ENCODE results near the gene LRG1. TPM values are rescaled to one million over a fixed set of nuclear protein-coding genes. Genes with fewer than 3 reads are reported as not detected.

Gene LRG1
- total RNA-seq, 1 donor from 2014 or later = not detected

DNA sequence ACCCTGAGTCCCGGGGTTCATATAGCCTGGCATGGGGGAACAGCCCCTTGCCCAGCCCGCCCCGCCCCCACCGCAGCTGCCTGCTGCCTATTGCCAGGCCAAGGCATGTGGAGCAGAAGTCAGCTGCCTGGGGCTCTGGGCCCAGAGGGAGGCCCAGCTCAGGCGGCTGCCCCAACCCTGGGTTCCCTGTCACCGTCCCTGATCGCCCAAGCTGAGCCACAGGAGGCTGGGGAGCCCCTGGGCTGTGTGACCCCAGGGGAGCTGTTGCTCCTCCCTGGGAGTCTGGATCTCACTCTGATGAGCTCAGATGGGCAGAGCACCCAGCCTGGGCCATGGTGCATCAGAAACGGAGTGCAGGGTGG lies 22.9 kb downstream of the LRG1 start:
- TF ChIP-seq, protein P1, sequence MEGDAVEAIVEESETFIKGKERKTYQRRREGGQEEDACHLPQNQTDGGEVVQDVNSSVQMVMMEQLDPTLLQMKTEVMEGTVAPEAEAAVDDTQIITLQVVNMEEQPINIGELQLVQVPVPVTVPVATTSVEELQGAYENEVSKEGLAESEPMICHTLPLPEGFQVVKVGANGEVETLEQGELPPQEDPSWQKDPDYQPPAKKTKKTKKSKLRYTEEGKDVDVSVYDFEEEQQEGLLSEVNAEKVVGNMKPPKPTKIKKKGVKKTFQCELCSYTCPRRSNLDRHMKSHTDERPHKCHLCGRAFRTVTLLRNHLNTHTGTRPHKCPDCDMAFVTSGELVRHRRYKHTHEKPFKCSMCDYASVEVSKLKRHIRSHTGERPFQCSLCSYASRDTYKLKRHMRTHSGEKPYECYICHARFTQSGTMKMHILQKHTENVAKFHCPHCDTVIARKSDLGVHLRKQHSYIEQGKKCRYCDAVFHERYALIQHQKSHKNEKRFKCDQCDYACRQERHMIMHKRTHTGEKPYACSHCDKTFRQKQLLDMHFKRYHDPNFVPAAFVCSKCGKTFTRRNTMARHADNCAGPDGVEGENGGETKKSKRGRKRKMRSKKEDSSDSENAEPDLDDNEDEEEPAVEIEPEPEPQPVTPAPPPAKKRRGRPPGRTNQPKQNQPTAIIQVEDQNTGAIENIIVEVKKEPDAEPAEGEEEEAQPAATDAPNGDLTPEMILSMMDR (IDR thresholded peaks at IDR 0.05) = no peak
- TF ChIP-seq EZH2 (IDR thresholded peaks at IDR 0.05) = no peak
- no peak for TF ChIP-seq EZH2phosphoT487 (IDR thresholded peaks at IDR 0.05)
- Histone ChIP-seq H3K4me1 (peaks cover 6% of the 10 kb centered on the region), H3K36me3 (no peaks in the 10 kb centered on the region), H3K79me2 (ENCODE audit: low read depth) (no peaks in the 10 kb centered on the region), H3K4me2 (no peak overlapping the region), H2AFZ (replicated peaks) (no peak overlapping the region), H3K9ac (no peak overlapping the region), H3F3A (ENCODE audit: low read depth) (no peaks in the 10 kb centered on the region), H3K27ac (no peak overlapping the region), H3K27me3 (peaks cover 32% of the 10 kb centered on the region), H3K9me3 (ENCODE audit: low read depth) (no peaks in the 10 kb centered on the region), H4K20me1 (ENCODE audit: low read depth) (no peaks in the 10 kb centered on the region), H3K4me3 (no peak overlapping the region)
- Mint-ChIP-seq H3K9me3 (peaks cover 3% of the 10 kb centered on the region), H3K36me3 (no peaks in the 10 kb centered on the region), H3K4me3 (no peak overlapping the region), H3K4me1 (peaks cover 3% of the 10 kb centered on the region), H3K27me3 (ENCODE audit: insufficient read depth, low read depth) (peaks cover 17% of the 10 kb centered on the region), H3K27ac (no peak overlapping the region)
- no peak for DNase-seq (ENCODE audit: low spot score)

DNA sequence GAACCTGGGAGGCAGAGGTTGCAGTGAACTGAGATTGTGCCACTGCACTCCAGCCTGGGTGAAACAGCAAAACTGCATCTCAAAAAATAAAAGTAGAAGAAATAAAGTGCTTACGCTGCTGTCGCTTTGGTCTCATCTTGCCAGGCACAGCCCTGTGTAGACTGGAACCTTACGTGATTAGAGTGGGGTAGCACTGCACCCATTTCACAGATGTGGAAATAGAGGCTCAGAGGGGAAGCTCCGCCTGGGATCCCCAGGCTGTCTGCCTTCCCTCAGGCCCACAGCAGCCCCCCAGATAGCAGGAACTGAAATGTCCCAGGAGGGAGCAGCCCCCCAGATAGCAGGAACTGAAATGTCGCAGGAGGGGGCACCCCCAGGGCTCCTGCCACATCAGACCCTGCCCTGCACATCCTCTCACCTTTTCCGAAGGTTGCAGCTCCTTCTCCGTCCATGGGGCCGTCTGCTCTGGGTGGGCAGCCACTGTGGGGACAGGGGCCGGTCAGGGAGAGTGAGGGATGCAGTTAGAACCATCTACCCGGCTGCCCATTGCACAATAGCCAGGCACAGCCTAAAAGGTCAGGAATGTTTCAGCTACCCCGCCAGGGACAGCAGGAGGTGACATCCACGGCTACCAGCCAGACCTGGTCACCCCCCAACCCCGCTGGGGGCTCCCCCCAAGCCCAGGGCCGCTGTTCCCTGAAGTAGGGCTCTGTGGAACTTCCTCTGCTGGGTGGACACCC lies 23.5 kb downstream of the LRG1 start:
- DNase-seq (ENCODE audit: low spot score) = no peak
- H3K79me2 ChIP-seq (ENCODE audit: low read depth) = no peaks in the 10 kb centered on the region
- peaks cover 6% of the 10 kb centered on the region for H3K4me1 ChIP-seq
- Mint-ChIP-seq H3K9me3 (peaks cover 3% of the 10 kb centered on the region), H3K27me3 (ENCODE audit: insufficient read depth, low read depth) (peaks cover 16% of the 10 kb centered on the region), H3K27ac (no peak overlapping the region), H3K4me3 (no peak overlapping the region), H3K4me1 (peaks cover 3% of the 10 kb centered on the region), H3K36me3 (no peaks in the 10 kb centered on the region)
- no peaks in the 10 kb centered on the region for H3F3A ChIP-seq (ENCODE audit: low read depth)
- peaks cover 28% of the 10 kb centered on the region for H3K27me3 ChIP-seq
- H3K4me3 ChIP-seq = no peak overlapping the region
- TF ChIP-seq, protein P1 (IDR thresholded peaks at IDR 0.05) = no peak
- TF ChIP-seq EZH2phosphoT487 (IDR thresholded peaks at IDR 0.05) (no peak), EZH2 (IDR thresholded peaks at IDR 0.05) (no peak)
- no peaks in the 10 kb centered on the region for H4K20me1 ChIP-seq (ENCODE audit: low read depth)
- H2AFZ ChIP-seq (replicated peaks) = no peak overlapping the region
- H3K9me3 ChIP-seq (ENCODE audit: low read depth) = no peaks in the 10 kb centered on the region
- H3K27ac ChIP-seq = no peak overlapping the region
- no peak overlapping the region for H3K9ac ChIP-seq
- no peaks in the 10 kb centered on the region for H3K36me3 ChIP-seq
- H3K4me2 ChIP-seq = no peak overlapping the region

DNA sequence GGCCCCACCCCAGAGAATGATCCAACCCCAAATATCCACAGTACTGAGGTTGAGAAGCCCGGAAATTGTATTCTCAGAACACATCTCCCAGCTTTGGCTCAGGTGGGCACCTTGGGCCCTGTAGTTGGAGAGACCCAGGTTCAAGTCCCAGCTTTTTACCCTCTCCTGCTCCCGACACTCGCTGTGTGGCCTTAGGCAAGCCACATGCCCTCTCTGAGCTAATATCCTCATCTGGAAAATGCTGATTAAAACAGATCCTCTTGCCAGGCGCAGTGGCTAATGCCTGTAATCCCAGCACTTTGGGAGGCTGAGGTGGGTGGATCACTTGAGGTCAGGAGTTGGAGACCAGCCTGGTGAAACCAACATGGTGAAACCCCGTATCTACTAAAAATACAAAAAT lies 24.1 kb downstream of the LRG1 start:
- H3K9me3 Mint-ChIP-seq = peaks cover 3% of the 10 kb centered on the region

More for the DNA sequence above, 24.1 kb downstream of the LRG1 start:
- H3K4me3 ChIP-seq = no peak overlapping the region
- no peak overlapping the region for H3K9ac ChIP-seq
- TF ChIP-seq EZH2 (IDR thresholded peaks at IDR 0.05) (no peak), EZH2phosphoT487 (IDR thresholded peaks at IDR 0.05) (no peak)
- TF ChIP-seq, protein P1 (IDR thresholded peaks at IDR 0.05) = no peak
- H3K27ac ChIP-seq = no peak overlapping the region
- Mint-ChIP-seq H3K4me1 (peaks cover 3% of the 10 kb centered on the region), H3K27me3 (ENCODE audit: insufficient read depth, low read depth) (peaks cover 14% of the 10 kb centered on the region), H3K36me3 (no peaks in the 10 kb centered on the region), H3K4me3 (no peak overlapping the region), H3K27ac (no peak overlapping the region)
- no peaks in the 10 kb centered on the region for H3F3A ChIP-seq (ENCODE audit: low read depth)
- no peaks in the 10 kb centered on the region for H3K36me3 ChIP-seq
- no peaks in the 10 kb centered on the region for H3K9me3 ChIP-seq (ENCODE audit: low read depth)
- peaks cover 6% of the 10 kb centered on the region for H3K4me1 ChIP-seq
- peaks cover 26% of the 10 kb centered on the region for H3K27me3 ChIP-seq
- H2AFZ ChIP-seq (replicated peaks) = no peak overlapping the region
- DNase-seq (ENCODE audit: low spot score) = no peak
- H3K4me2 ChIP-seq = no peak overlapping the region
- H3K79me2 ChIP-seq (ENCODE audit: low read depth) = no peaks in the 10 kb centered on the region
- no peaks in the 10 kb centered on the region for H4K20me1 ChIP-seq (ENCODE audit: low read depth)
